GM19463 (cell line): Measurements from ENCODE around the gene FOXA1.

ENCODE experiments used
- ATAC-seq: cut with Tn5 transposase; IDR thresholded peaks from one replicate; pipeline ENCODE4 v1.9.1; 2021; ENCODE audit warnings: mild to moderate bottlenecking, moderate library complexity; ENCODE audit not compliant: unreplicated experiment

Gene FOXA1

DNA sequence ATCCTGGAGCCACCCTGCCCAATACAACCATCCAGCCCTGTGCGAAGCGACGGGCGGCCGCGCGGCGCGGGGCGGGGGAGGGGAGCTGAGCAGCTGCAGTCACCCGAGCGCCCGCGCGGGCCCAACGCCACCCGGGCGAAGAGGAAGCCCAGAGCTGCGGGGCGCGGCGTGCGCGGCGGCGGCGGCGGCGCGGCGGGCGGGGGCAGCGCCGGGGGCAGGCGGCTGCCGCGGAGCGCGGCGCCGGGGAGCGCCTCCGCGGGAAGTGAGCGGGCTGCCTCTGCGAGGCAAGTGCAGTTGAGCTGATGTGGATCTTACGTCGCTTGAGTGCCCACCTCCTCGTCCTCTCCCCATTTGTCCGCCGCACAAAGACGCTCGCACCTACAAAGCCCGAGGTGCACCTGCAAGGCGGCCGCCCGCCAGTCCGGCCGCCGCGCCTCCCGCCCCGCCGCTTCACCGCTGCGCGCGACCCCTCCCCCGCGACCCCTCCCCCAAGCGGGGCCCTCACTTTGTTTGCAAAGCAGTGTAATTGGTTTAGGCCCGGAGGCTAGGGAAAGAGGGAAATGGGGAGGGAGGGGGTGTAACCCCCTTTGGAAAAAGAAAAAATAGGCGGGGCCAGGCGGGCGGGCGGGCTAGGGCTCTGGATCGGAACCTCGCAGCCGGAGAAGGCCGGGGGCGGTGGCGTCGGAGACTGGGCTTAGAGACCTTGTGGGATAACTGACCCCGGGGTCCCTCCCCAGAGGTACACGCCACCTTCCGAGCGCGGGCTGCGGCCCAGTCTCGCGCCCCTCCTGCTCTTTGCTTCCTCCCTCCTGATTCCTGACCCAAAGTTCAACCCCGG, at the start of gene FOXA1, which contains the start of gene TTC6:
TSS of gene FOXA1 (minus strand) at position 279 of the 838 bp plus-strand sequence. CDS start at position 2, 277 bp downstream.
TSS of gene TTC6 (plus strand) at position 659 of the 838 bp plus-strand sequence. CDS start 26,436 bp downstream, outside the sequence.
- ATAC-seq = no peak

GRCh38 chr14:37643701-37644100, 48.7 kb upstream of the FOXA1 start:
- ATAC-seq = no peak

DNA sequence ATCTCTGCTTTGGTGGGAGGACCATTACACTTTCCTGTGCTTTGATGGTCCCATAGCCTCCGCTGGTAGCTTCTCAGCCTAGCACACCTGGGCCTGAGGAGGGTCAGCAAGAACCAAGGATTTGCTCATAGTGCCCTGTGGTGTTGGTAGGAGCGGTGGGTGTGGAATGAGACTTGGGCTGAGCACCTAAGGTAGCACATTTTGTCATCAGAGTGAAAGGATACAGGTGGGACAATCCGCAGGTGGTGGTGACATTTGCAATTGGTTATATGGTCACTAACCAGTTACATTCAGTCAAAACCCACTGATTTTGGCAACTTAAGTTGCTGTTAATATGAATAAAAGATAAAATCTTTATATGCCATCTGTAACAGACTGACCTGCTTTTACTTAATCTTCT, 47.1 kb upstream of the FOXA1 start:
- ATAC-seq = no peak

GRCh38 chr14:37641117-37641516, 46.1 kb upstream of the FOXA1 start:
- no peak for ATAC-seq

DNA sequence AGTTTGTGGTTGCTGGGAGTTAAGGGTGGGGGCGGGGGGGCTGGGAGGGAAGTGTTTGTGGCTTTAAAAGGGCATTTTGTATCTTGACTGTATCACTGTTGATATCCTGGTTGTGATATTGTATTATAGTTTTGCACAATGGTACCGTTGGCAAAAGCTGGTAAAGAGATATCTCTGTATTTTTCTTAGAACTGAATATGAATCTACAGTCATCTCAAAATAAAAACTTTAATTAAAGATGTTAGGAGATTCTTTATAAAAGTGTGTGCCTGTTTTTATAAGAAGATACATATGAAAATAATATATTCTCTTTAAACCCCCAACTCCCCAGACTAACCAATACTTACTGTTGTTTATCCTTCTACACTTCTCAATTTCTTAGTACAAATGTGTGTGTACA, 43.5 kb upstream of the FOXA1 start:
- ATAC-seq = no peak

DNA sequence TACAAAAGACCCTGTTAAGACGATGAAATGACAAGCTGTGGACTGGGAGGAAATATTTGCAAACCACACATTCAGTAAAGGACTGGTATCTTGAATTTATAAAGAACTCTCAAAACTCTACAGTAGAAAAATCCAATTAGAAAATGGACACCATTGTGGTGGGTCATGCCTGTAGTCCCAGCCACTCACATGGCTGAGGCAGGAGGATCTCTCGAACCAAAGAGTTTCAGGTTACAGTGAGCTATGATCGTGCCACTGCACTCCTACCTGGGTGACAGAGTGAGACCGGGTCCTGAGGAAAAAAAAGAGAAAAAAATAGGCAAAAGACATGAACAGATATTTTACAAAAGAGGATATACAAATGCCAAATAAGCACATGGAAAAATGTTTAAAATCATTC, 42.3 kb upstream of the FOXA1 start:
- ATAC-seq = no peak

- ATAC-seq = no peak
Measured at GRCh38 chr14:37625597-37626595, 30.8 kb upstream of the FOXA1 start.

DNA sequence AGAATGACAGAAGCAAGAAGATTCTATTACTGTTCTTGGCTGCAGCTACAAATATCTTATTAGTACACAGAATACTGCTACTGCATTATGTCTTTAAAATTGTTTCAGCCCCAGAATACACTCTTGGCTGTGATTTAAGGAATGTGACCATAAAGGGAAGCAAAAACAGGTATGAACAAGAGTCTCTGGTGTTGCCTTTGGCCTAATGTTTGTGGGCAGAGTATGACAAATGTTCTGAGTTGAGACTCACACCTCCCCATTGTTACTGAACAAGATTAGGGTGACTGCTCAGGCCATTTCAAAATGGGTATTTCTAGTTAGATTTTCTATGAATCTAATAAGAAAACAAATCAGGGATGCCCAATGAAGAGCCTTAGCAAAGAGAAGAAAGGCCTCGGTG, 28.9 kb upstream of the FOXA1 start:
- ATAC-seq = no peak

- no peak for ATAC-seq
Measured at GRCh38 chr14:37623426-37623951, 28.4 kb upstream of the FOXA1 start.

GRCh38 chr14:37622231-37622923, 27.3 kb upstream of the FOXA1 start:
- ATAC-seq = no peak

GRCh38 chr14:37620856-37621255, 25.8 kb upstream of the FOXA1 start:
- ATAC-seq = no peak

GRCh38 chr14:37618498-37619028, 23.5 kb upstream of the FOXA1 start:
- no peak for ATAC-seq

DNA sequence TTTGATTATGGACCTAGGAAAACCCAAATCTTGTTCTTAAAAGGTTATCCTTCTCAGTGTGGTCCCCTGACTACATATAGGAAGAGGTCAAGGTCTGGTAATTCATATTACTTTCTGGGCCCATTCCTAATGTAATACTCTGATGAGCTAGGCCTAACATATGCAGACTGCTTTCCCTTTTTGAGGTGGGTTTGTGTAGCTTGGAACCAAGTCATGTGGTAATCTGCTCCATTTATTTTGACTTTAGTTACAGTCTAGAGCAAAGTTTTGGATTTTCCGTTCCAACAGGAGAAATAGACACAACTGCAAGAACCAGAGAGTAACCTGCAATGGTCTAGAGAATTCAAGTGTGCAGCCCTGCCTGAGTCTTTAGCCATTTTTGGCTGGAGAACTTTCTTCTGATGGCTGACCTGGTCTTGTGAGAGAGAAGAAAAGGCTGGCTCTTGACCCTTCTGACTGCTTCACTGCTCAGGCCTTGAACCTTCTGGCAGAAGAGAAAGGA, 22.9 kb upstream of the FOXA1 start:
- no peak for ATAC-seq

DNA sequence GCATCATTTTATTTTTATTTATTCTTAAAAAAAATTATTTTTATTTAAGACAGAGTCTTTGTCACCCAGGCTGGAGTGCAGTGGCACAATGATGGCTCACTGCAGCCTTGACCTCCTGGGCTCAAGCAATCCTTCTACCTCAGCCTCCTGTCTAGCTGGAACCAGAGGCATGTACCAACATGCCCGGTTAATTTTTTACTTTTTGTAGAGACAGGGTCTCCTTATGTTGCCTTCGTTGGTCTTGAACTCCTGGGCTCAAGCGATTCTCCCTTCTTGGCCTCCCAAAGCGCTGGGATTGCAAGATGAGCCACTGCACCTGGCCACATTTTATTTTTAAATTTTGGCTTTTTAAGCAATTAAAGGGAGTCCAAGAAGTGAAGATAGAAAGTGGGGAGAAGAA, 21.8 kb upstream of the FOXA1 start:
- ATAC-seq = no peak

DNA sequence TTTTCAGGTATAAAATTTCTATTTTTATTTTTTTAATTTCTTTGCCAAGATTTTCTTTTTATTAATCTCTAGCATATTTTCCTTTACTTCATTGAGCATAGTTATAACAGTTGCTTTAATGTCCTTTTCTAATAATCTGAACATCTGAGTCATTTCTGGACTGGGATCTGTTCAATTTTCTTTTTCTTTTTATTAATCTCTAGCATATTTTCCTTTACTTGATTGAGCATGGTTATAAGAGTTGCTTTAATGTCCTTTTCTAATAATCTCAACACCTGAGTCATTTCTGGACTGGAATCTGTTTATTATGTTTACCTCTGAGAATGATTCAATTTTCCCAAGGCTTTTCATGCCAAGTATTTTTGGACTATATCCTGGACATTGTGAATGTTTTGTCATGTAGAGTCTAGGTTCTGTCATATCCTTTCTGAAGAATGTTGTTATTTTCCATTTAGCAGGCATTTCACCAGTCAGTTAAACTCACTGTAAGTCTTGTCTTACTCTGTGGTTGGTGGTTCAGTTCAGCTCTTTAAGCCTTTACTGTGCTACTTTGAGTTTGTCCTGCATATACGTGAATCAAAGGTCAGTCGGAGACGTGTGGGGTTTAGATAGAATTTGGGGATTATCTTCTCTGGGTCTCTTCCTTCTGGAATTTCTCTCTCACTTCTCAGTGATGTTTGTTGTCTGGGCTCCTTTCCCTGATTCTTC, 20.7 kb upstream of the FOXA1 start:
- ATAC-seq = no peak

DNA sequence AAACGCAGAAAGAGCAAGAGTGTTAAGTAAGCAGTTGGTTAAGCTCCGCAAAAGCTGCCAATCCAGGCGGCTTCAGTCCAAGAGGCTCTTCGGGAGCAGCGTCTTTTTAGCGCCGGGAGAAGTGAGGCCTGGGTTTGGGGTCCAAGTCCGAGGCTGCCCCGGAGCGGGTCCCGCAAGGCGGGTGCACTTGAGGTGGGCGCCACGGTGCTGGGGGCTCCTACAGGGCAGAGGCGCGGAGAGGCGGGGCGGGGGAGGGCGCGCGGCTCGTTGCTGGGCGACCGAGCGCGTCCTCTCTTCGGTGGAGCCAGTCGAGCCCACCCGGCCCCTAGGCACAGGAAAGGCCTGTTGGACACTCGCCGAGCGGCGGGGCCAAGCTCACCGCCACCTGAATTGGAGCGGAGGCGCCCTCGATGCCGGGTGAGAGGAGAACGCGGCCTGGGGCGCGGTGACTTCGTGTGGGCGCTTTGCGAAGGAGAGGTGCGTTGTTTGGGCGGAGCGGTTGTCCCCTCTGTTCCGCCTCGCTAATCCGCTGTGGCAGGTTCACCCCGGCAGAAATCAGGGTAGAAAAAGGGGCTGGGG, 16.0 kb upstream of the FOXA1 start:
- no peak for ATAC-seq

DNA sequence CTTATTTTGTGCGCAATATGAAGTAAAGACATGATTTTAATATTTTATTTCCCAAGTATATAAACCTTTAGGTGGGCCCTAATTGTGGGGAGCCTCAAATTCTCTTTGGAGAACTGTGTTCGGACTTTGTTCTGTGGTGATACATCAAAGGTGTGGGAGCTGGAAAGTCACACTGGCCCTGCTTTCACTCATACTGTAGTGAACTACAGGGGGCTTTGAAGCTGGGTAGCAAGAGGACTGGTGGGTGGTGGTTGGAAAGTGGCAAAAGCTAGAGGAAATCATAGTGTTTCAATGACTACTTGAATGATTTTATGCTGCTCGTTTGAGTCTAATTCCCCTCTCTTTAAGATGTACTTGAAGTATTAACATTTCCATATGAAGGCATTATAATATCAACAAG, 13.6 kb upstream of the FOXA1 start:
- ATAC-seq = no peak

DNA sequence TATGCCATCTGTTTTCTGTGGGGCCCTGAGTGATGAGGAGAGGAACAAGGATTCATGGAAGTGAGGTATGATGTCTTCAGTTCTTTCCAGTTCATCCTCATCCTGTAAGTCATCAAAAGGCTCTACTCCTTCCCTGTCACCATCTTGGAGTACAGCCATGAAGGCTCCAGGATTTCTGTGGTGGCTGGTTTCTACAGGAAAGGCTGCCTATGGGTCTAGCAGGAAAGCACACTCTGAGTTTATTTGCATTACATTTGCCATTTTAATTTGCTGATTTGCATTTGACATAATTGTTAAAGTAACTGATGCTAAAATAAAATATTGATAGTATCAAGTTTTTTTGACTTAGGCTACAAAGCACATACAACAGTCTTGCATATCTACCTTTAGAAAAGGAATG, 11.6 kb upstream of the FOXA1 start:
- no peak for ATAC-seq

DNA sequence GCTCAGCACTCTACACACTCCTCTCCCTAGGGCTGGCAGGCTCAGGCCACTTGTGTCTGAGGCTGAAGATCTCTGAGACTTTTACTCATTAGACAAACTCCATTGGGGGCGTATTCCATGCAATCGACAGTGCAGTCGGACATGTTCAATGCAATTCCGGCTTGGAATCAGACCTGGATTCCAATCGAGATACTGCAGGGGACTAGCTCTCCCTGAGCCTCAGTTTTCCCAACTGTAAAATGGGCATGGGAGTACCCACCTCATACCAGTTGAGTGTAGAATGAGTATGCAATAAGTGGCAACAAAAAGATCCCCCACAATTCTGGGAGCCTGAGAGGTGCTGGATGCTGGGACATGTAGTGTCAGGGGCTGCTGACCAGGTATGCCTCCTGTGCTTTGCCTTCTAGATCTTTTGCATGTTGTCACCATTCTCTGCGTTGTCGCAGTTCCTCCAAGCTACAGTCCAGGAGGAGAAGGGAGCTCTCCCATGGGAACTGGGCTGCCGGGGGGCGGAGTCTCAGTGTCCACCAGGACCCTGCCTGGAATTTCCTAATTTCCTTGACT, 8.7 kb upstream of the FOXA1 start:
- ATAC-seq = no peak
